ENCODE measurements around the gene TEX30.

GRCh38 chr13:102721800-102722231, 51.8 kb downstream of the TEX30 start:
- TF ChIP-seq POLR2AphosphoS5 (IDR thresholded peaks at IDR 0.05; ENCODE audit: low read depth, low read length) = no peak
- no peak for TF ChIP-seq POLR2A (IDR thresholded peaks at IDR 0.05; ENCODE audit: low read depth, low read length)
